ENCODE results near the gene APOBEC3H.
"Not testable (repeated sequence)": the region's sequence is repeated elsewhere in the genome, so short reads cannot be mapped to it uniquely, and the experiment has no call there.

Gene APOBEC3H

GRCh38 chr22:39070186-39070585 lies 26.9 kb upstream of the APOBEC3H start:
- no peak for DNase-seq (ENCODE audit: extremely low spot score)
- ChIA-PET CTCF (no interaction called here), POLR2A (no interaction called here)
- TF ChIP-seq, protein P1, sequence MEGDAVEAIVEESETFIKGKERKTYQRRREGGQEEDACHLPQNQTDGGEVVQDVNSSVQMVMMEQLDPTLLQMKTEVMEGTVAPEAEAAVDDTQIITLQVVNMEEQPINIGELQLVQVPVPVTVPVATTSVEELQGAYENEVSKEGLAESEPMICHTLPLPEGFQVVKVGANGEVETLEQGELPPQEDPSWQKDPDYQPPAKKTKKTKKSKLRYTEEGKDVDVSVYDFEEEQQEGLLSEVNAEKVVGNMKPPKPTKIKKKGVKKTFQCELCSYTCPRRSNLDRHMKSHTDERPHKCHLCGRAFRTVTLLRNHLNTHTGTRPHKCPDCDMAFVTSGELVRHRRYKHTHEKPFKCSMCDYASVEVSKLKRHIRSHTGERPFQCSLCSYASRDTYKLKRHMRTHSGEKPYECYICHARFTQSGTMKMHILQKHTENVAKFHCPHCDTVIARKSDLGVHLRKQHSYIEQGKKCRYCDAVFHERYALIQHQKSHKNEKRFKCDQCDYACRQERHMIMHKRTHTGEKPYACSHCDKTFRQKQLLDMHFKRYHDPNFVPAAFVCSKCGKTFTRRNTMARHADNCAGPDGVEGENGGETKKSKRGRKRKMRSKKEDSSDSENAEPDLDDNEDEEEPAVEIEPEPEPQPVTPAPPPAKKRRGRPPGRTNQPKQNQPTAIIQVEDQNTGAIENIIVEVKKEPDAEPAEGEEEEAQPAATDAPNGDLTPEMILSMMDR (IDR thresholded peaks at IDR 0.05; ENCODE audit: control extremely low read depth, extremely low read depth, low read depth, missing control alignments), result no peak

DNA sequence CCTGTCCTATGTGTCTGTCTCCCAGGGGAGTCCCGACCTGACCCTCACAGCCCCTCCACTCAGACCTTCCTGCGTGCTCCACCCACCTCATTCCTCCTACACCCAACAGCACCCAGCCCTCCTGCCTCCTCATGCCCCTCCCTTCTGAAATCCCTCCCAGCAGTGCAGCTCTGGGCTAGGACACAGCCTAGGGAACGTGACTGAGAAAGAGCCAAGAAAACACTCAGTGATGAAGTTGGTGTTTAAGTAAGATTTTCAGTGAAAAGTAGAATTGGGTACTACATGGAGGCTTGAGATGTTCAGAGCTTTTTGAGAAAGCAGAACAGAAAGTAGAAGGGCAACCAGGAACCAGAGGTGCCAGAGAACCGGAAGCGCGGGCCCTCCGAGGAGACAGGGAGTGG lies 24.5 kb upstream of the APOBEC3H start:
- DNase-seq (ENCODE audit: extremely low spot score); POLR2A ChIA-PET: not testable (repeated sequence)
- CTCF ChIA-PET, result interaction anchor here (0.9 to 1.2 kb wide), 2 partner anchors 26 to 202 kb away, joined by 3 read pairs; no protein-coding TSS in a partner anchor

DNA sequence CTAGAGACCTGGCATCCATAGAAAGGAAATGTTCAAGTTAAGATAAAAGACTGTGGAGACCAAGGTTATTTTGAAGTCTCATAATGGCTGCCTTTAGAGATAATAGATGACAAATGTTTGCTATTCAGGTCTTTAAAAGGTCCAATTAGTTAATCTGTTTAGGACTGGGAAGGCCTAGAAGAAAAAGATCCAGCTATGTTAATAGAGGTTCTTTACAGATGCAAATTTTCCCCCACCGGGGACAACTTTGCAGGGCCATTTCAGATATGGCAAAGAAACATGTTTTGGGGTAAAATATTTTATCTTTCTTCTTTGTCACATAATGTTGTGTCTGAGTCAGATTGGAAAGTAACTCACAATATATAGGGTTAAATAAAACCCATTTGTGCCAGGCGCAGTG lies 23.1 kb upstream of the APOBEC3H start:
- ChIA-PET CTCF (no interaction called here), POLR2A (interaction anchor here (0.7 kb wide), 1 partner anchor 241 kb away, joined by 5 read pairs; no protein-coding TSS in a partner anchor)
- TF ChIP-seq, protein P1 (IDR thresholded peaks at IDR 0.05; ENCODE audit: control extremely low read depth, extremely low read depth, low read depth, missing control alignments), result no peak

DNA sequence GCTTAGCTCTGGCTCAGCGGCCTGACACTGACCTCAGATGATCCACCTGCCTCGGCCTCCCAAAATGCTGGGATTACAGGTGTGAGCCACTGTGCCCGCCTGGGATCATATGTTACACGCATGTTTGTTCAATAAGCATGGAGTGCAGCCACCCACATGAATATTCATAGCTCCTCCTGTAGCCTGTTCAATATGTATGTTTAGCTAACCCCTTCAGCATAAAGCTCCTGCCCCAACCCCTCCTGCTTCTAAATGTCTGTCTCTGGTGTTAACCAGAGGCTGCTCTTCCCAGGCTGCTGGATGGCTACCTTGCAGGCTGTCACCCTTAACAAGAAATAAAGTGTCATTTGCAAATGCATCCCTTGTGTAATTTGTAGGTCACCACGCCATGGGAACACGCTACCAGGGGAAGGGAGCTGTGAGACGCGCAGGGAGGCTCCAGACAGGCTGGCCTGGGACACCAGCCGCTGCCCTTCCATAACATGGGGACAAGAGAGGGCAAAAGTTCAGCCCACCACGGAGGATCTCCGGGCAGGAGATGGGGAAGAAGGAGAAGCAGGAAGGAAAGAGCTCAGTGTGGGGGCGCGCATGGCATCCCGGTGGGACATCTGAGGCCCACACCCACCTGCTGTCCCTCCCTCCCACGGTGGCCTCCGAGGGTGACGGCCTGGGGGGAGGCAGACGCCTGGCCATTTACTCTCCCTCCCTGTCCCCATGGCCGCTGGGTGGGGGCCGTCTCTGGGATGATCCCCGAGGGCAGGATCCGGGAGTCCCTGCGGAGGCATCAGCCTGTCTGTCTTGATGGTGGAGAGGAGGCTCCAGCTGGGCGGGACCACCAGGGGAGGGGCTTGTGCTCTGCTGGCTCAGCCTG lies 20.7 kb upstream of the APOBEC3H start:
- POLR2A ChIA-PET; DNase-seq (ENCODE audit: extremely low spot score); CTCF ChIA-PET: not testable (repeated sequence)

More for the DNA sequence above, 23.1 kb upstream of the APOBEC3H start:
- DNase-seq (ENCODE audit: extremely low spot score), result no peak

- DNase-seq (ENCODE audit: extremely low spot score), result not testable (repeated sequence)
- ChIA-PET POLR2A (interaction anchor here (0.5 kb wide), 1 partner anchor 229 kb away, joined by 6 read pairs; no protein-coding TSS in a partner anchor), CTCF (interaction anchor here (1.2 to 1.3 kb wide), 2 partner anchors 74 to 207 kb away, joined by 3 to 4 read pairs; no protein-coding TSS in a partner anchor)
These were observed 19.8 kb upstream of the APOBEC3H start, which contains the start of gene APOBEC3G for GRCh38 chr22:39077026-39077840. APOBEC3G (plus strand) TSS chr22:39077275; CDS start chr22:39077362, 87 bp downstream.

- DNase-seq (ENCODE audit: extremely low spot score); POLR2A ChIA-PET: not testable (repeated sequence)
- CTCF ChIA-PET, result interaction anchor here (1.2 to 1.3 kb wide), 2 partner anchors 75 to 208 kb away, joined by 3 to 4 read pairs; no protein-coding TSS in a partner anchor
These were observed 19.1 kb upstream of the APOBEC3H start for GRCh38 chr22:39077912-39078311.

DNA sequence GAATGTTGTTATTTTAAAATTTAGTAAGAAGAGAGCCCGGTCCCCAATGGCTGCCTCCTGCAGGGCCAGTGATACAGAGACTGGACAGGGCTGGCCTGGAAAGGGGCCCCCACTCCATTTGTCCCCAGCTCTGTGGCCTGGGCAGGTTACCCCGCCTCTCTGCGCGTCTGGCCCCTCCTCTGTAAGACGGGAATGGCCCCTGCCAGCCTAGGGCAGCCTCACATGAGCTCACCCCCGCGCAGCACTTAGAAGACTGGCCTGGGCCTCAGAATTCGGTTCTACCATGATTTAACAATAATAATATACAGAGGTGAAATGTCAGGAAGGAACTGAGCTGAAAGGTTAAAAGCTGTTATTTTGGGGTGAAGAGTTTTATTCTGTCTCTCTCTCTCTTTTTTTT lies 18.7 kb upstream of the APOBEC3H start:
- ChIA-PET CTCF (interaction anchor here (1.2 to 1.3 kb wide), 2 partner anchors 75 to 208 kb away, joined by 3 to 4 read pairs; no protein-coding TSS in a partner anchor), POLR2A (no interaction called here)
- TF ChIP-seq, protein P1 (IDR thresholded peaks at IDR 0.05; ENCODE audit: control extremely low read depth, extremely low read depth, low read depth, missing control alignments), result no peak
- DNase-seq (ENCODE audit: extremely low spot score), result no peak

- CTCF ChIA-PET; DNase-seq (ENCODE audit: extremely low spot score): not testable (repeated sequence)
- POLR2A ChIA-PET, result interaction anchor here (0.7 kb wide), 1 partner anchor 470 kb away, joined by 3 read pairs; no protein-coding TSS in a partner anchor
These were observed 17.9 kb upstream of the APOBEC3H start for GRCh38 chr22:39079054-39079637.

Measured in GM10248 (cell line).